ENCODE data around the gene CNIH3. TPM values are rescaled to one million over a fixed set of nuclear protein-coding genes. Genes with fewer than 3 reads are reported as not detected.

CNIH3 gene
- total RNA-seq, 1 experiment from 2014 or later, result 4.2 TPM

GRCh38 chr1:224785040-224785328 lies 168.9 kb downstream of the CNIH3 start:
- Histone ChIP-seq H3K14ac (ENCODE audit: insufficient read depth, low read length) (no peak overlapping the region), H3K18ac (ENCODE audit: insufficient read length, low read depth, low read length) (no peak overlapping the region), H3K56ac (ENCODE audit: insufficient read length, low read depth, low read length) (no peak overlapping the region), H2AFZ (ENCODE audit: low read length) (no peak overlapping the region), H3K9ac (ENCODE audit: extremely low read depth, insufficient read length, low read length) (no peak overlapping the region), H4K5ac (ENCODE audit: insufficient read length, low read depth, low read length) (no peak overlapping the region), H3K4me1 (ENCODE audit: insufficient read depth, low read length) (peaks cover 11% of the 10 kb centered on the region), H3K4me2 (ENCODE audit: insufficient read depth, insufficient read length, low read length) (no peak overlapping the region), H3K23me2 (ENCODE audit: insufficient read length, low read depth, low read length, poor library complexity, severe bottlenecking) (no peaks in the 10 kb centered on the region), H3K23ac (ENCODE audit: insufficient read length, low read depth, low read length) (no peak overlapping the region), H2BK120ac (ENCODE audit: low read depth, low read length, poor library complexity, severe bottlenecking) (no peak overlapping the region), H4K91ac (ENCODE audit: insufficient read length, low read depth, low read length) (no peak overlapping the region), H2BK5ac (ENCODE audit: insufficient read length, low read length) (no peak overlapping the region), H2AK5ac (ENCODE audit: insufficient read length, low read length) (no peak overlapping the region), H3K79me1 (ENCODE audit: insufficient read depth, low read depth, low read length, poor library complexity, severe bottlenecking) (no peaks in the 10 kb centered on the region), H3K4ac (ENCODE audit: low read depth, low read length) (no peak overlapping the region), H3K9me3 (ENCODE audit: control insufficient read depth, low read depth, low read length) (no peaks in the 10 kb centered on the region), H3K27ac (ENCODE audit: insufficient read length, low read depth, low read length) (no peak overlapping the region), H4K8ac (replicated peaks; ENCODE audit: insufficient read length, low read depth, low read length) (no peak overlapping the region), H3K79me2 (ENCODE audit: insufficient read depth, low read length) (no peaks in the 10 kb centered on the region), H2BK12ac (ENCODE audit: insufficient read length, low read depth, low read length) (no peak overlapping the region), H4K20me1 (ENCODE audit: control insufficient read depth, insufficient read depth, insufficient read length) (no peaks in the 10 kb centered on the region), H3K27me3 (ENCODE audit: insufficient read depth, low read length) (peaks cover 3% of the 10 kb centered on the region; the same call in 1 of the 2 replicates), H2BK20ac (ENCODE audit: low read depth, low read length, poor library complexity, severe bottlenecking) (no peak overlapping the region), H2BK15ac (ENCODE audit: low read depth, low read length) (no peak overlapping the region), H3T11ph (ENCODE audit: low read length) (no peak overlapping the region)
- no peak for DNase-seq
- peaks cover 30 to 31% of the 10 kb centered on the region in 2 experiments for H3K4me1 Mint-ChIP-seq
- no peaks in the 10 kb centered on the region; a peak in 1 of 5 replicates for H3K9me3 Mint-ChIP-seq
- no peak overlapping the region for H3K4me3 Mint-ChIP-seq
- no peak overlapping the region for H3K27ac Mint-ChIP-seq
- H3K27me3 Mint-ChIP-seq (ENCODE audit: low read depth), result peaks cover 1% of the 10 kb centered on the region
- no peak for TF ChIP-seq CTCF (conservative IDR thresholded peaks at IDR 0.05)
- no peaks in the 10 kb centered on the region; a peak in 2 of 7 replicates for H3K36me3 Mint-ChIP-seq (ENCODE audit: insufficient read depth in 1 of 3, low read depth in 3 of 3)
- no CpG with 5 or more reads among the region's 2 CpGs for WGBS (ENCODE audit: extremely low coverage, insufficient read length, low lambda C conversion rate)
